GM12878 (cell line): ENCODE data around the gene LRP1. TPM values are rescaled to one million over a fixed set of nuclear protein-coding genes. Genes with fewer than 3 reads are reported as not detected.

Source experiments
- ATAC-seq: fragments of 200-7000 bp; cut with Tn5 transposase; 3 replicates; pipeline ENCODE4 v1.9.1; 2020; ENCODE audit warnings: mild to moderate bottlenecking, moderate library complexity
- BruUV-seq: library from RNA; stranded (reverse); fragments of 400-500 nt; replicated peaks from 2 replicates; lab custom pipeline; 2021; lab: Mats Ljungman, UMichigan
- CTCF ChIA-PET: fragments of 300-600 bp; sonication (Branson Sonifier 250); formaldehyde crosslinking; extraction: SDS; loops from one replicate; lab custom pipeline; 2021; ENCODE audit warnings: inconsistent platforms; lab: Yijun Ruan, JAX
- POLR2A ChIA-PET: fragments of 350-600 bp; formaldehyde crosslinking; extraction: SDS; loops from one replicate; lab custom pipeline; 2021; ENCODE audit warnings: inconsistent platforms; lab: Charles Lee
- RAD21 ChIA-PET: fragments of 300-600 bp; sonication (Branson Sonifier 250); formaldehyde crosslinking; loops from one replicate; lab custom pipeline; 2023; ENCODE audit warnings: antibody characterized with exemption; ENCODE audit not compliant: unreplicated experiment; lab: Charles Lee
- SMC1A ChIA-PET: fragments of 300-600 bp; sonication (Branson Sonifier 250); formaldehyde crosslinking; loops from one replicate; lab custom pipeline; 2023; ENCODE audit not compliant: unreplicated experiment, uncharacterized antibody; lab: Charles Lee
- DNase-seq: peaks from one replicate; pipeline ENCODE4 v3.0.0-alpha.2; 2011; ENCODE audit warnings: low read depth, low spot score
- FAIRE-seq: peaks from 3 replicates; lab custom pipeline; 2011; peaks lifted over from hg19 to GRCh38; lab: Jason Lieb, UNC
- H2AFZ ChIP-seq: 2 replicates; pipeline ENCODE4 v1.6.0; 2011; ENCODE audit warnings: low read depth, low read length, control low read depth; ENCODE audit not compliant: control insufficient read depth
- H3K27ac ChIP-seq: 2 replicates; pipeline ENCODE4 v1.5.1; 2011; ENCODE audit warnings: control low read depth; ENCODE audit not compliant: control insufficient read depth, insufficient read depth
- H3K27me3 ChIP-seq, 2 experiments: replicated peaks in 1 of 2; 2 replicates each; pipeline versions ENCODE4 v1.6.0 to v1.6.1; 2011; ENCODE audit warnings: low read length in 1 of 2; ENCODE audit not compliant: control insufficient read depth in 2 of 2, insufficient read depth in 2 of 2
- H3K36me3 ChIP-seq, 2 experiments: 2 replicates each; pipeline ENCODE4 v1.5.1; 2011; ENCODE audit warnings: low read length in 1 of 2; ENCODE audit not compliant: control insufficient read depth in 2 of 2, insufficient read depth in 2 of 2
- H3K4me1 ChIP-seq: 2 replicates; pipeline ENCODE4 v1.6.1; 2011; ENCODE audit warnings: mild to moderate bottlenecking, low read length, moderate library complexity, mixed read lengths; ENCODE audit not compliant: control insufficient read depth, insufficient read depth
- H3K4me2 ChIP-seq: 2 replicates; pipeline ENCODE4 v1.6.0; 2011; ENCODE audit warnings: control low read depth; ENCODE audit not compliant: control insufficient read depth, insufficient read depth
- H3K4me3 ChIP-seq: fragments of 200-600 bp; sonication (generic); 2 replicates; pipeline ENCODE4 v1.5.1; 2016
- H3K79me2 ChIP-seq: 2 replicates; pipeline ENCODE4 v1.6.0; 2011; ENCODE audit warnings: low read length; ENCODE audit not compliant: control insufficient read depth, insufficient read depth
- H3K9ac ChIP-seq: 2 replicates; pipeline ENCODE4 v1.8.0; 2011; ENCODE audit warnings: low read length, control low read depth, mixed read lengths; ENCODE audit not compliant: control insufficient read depth, insufficient read depth
- H3K9me3 ChIP-seq: replicated peaks from 3 replicates; pipeline ENCODE4 v1.5.1; 2011; ENCODE audit warnings: mild to moderate bottlenecking, low read length; ENCODE audit not compliant: control insufficient read depth, insufficient read depth
- H4K20me1 ChIP-seq: 2 replicates; pipeline ENCODE4 v1.6.0; 2011; ENCODE audit not compliant: control insufficient read depth, insufficient read depth
- CBX3 ChIP-seq: fragments of 200-600 bp; sonication (generic); IDR thresholded peaks from 2 replicates; pipeline ENCODE4 v1.6.1; 2016; ENCODE audit warnings: low read depth, borderline replicate concordance
- CBX5 ChIP-seq: sonication (generic); IDR thresholded peaks from 2 replicates; pipeline ENCODE4 v1.6.1; 2016; ENCODE audit warnings: low read depth, moderate library complexity, mild to moderate bottlenecking, inconsistent platforms
- DPF2 ChIP-seq: fragments of 450-650 bp; IDR thresholded peaks from 2 replicates; pipeline ENCODE4 v1.6.1; 2017; ENCODE audit warnings: mild to moderate bottlenecking
- KAT2A ChIP-seq: conservative IDR thresholded peaks from 2 replicates; pipeline ENCODE4 v1.6.1; 2011; ENCODE audit warnings: low read depth, low read length; ENCODE audit not compliant: control insufficient read depth
- MEF2A ChIP-seq: IDR thresholded peaks from 2 replicates; pipeline ENCODE4 v1.6.1; 2011; ENCODE audit warnings: low read depth, mild to moderate bottlenecking, low read length, moderate library complexity; ENCODE audit not compliant: insufficient read depth
- NFIC ChIP-seq: IDR thresholded peaks from 2 replicates; pipeline ENCODE4 v1.6.1; 2012; ENCODE audit warnings: low read depth, mild to moderate bottlenecking, inconsistent platforms, low read length, moderate library complexity
- NKRF ChIP-seq: fragments of 450-650 bp; conservative IDR thresholded peaks from 2 replicates; pipeline ENCODE4 v1.6.1; 2017; ENCODE audit warnings: mild to moderate bottlenecking, moderate library complexity
- SREBF2 ChIP-seq: IDR thresholded peaks from 2 replicates; pipeline ENCODE4 v1.6.1; 2012; ENCODE audit warnings: mild to moderate bottlenecking, low read length
- ZNF207 ChIP-seq: fragments of 450-650 bp; IDR thresholded peaks from 2 replicates; pipeline ENCODE4 v1.6.1; 2014; ENCODE audit warnings: antibody characterized with exemption, mild to moderate bottlenecking, borderline replicate concordance
- WGBS: methylation state at CpG from one replicate; pipeline ENCODE4 v1.1.6; 2016; ENCODE audit warnings: low lambda C conversion rate; ENCODE audit not compliant: insufficient replicate concordance, insufficient coverage; ENCODE audit errors: missing lambda C conversion rate; 5-methylcytosine and 5-hydroxymethylcytosine counted together
- in situ Hi-C: fragments of 300-500 bp; cut with MboI; formaldehyde crosslinking; loops from 9 replicates; pipeline ENCODE4 v1.14.3; 2018; ENCODE audit warnings: mixed read lengths
- intact Hi-C: fragments of 100-400 bp; cut with micrococcal nuclease; formaldehyde crosslinking; loops from one replicate; pipeline ENCODE4 v1.14.2; 2022; ENCODE audit not compliant: unreplicated experiment
- polyA plus RNA-seq, 11 experiments: library from polyadenylated mRNA; depleted of rRNA in 4 of 11; unstranded in 6 of 11; stranded (reverse) in 5 of 11; fragments of >200 nt; fragmentation: Nextera tagmentation in 4 of 11; fragmentation: Illumina TruSeq in 1 of 11; extraction: Ambion mirVana in 4 of 11; extraction: Trizol in 1 of 11; gene quantifications; 1 replicate in 1 of 11; 2 replicates in 10 of 11; pipeline versions ENCODE4 v1.2.1 to v1.2.3, GENCODE V29; 2011 to 2016; ENCODE audit warnings: inconsistent platforms in 2 of 11, missing spikeins in 2 of 11, low read depth in 1 of 11
- total RNA-seq, 4 experiments: library from RNA; depleted of rRNA in 3 of 4; stranded (reverse); fragments of >200 nt in 3 of 4; fragmentation: Illumina TruSeq in 1 of 4; extraction: Trizol in 1 of 4; gene quantifications; 2 replicates each; pipeline versions ENCODE4 v1.2.1 to v1.2.3, GENCODE V29; 2013 to 2021

LRP1 gene
- total and polyA plus RNA-seq, 10 of the 15 experiments (the other 5 are each of a cell fraction or from before 2014, with no cell fraction given), result under 0.01 to 1.1 (median 0.20) TPM; not detected in 2

GRCh38 chr12:57255916-57256315 is 127.6 kb downstream of the LRP1 start:
- ChIA-PET SMC1A (no interaction called here), POLR2A (no interaction called here), RAD21 (no interaction called here), CTCF (no interaction called here)
- in situ Hi-C loops (no loop called here), intact Hi-C loops (no loop called here)
- peaks cover 0 to 6% of the 10 kb centered on the region in 2 experiments; a peak in 2 of 4 replicates for H3K36me3 ChIP-seq
- H3K9ac ChIP-seq, result no peak overlapping the region
- no peak overlapping the region for H3K4me2 ChIP-seq
- 85% methylated on average over 6 of the region's 6 CpGs for WGBS
- DNase-seq, result no peak
- no peak for ATAC-seq
- no peaks in the 10 kb centered on the region for H3K9me3 ChIP-seq
- BruUV-seq, result no TSS peak
- H4K20me1 ChIP-seq, result no peaks in the 10 kb centered on the region
- no peak for FAIRE-seq
- TF ChIP-seq CBX3 (no peak), KAT2A (no peak), MEF2A (no peak), NKRF (no peak), CBX5 (no peak), NFIC (no peak), SREBF2 (no peak), DPF2 (no peak), ZNF207 (no peak)
- no peaks in the 10 kb centered on the region for H3K4me1 ChIP-seq
- no peak overlapping the region for H2AFZ ChIP-seq
- H3K27ac ChIP-seq, result no peak overlapping the region
- no peak overlapping the region for H3K4me3 ChIP-seq
- no peaks in the 10 kb centered on the region for H3K27me3 ChIP-seq
- no peaks in the 10 kb centered on the region for H3K79me2 ChIP-seq
